Stimulated activated CD8-positive, alpha-beta memory T cell treated with anti-CD3 and anti-CD28 coated beads, Interleukin-2, amount 100 ng/mL, for 48 hours (primary cell): ENCODE data around the gene PRR15L.
"Not testable (repeated sequence)": the region's sequence is repeated elsewhere in the genome, so short reads cannot be mapped to it uniquely, and the experiment has no call there.

ENCODE experiments used
- DNase-seq, 2 donors: peaks; one replicate each; pipeline ENCODE4 v3.0.0-alpha.2; 2020; ENCODE audit warnings: low read depth in 2 of 2

Gene PRR15L

GRCh38 chr17:47957591-47958490, at the start of gene PRR15L:
PRR15L (minus strand) TSS chr17:47957883; CDS start chr17:47953234, 4,649 bp downstream.
- DNase-seq = no peak

GRCh38 chr17:48006936-48007709, 49.4 kb upstream of the PRR15L start:
- no peak for DNase-seq

GRCh38 chr17:48004983-48005382, 47.3 kb upstream of the PRR15L start:
- no peak for DNase-seq

- no peak for DNase-seq
Observed at GRCh38 chr17:48003417-48004151, 45.9 kb upstream of the PRR15L start.

- no peak for DNase-seq
Observed at GRCh38 chr17:48002916-48003416, 45.3 kb upstream of the PRR15L start.

GRCh38 chr17:48002266-48002915, 44.7 kb upstream of the PRR15L start:
- DNase-seq = no peak

- not testable (repeated sequence) for DNase-seq
Observed at GRCh38 chr17:48001657-48002056, 44.0 kb upstream of the PRR15L start.

- DNase-seq = no peak
Observed at GRCh38 chr17:48001197-48001596, 43.5 kb upstream of the PRR15L start.

GRCh38 chr17:47999582-47999981, 41.9 kb upstream of the PRR15L start:
- DNase-seq = no peak

- DNase-seq = no peak
Observed at GRCh38 chr17:47998044-47998443, 40.4 kb upstream of the PRR15L start.

- no peak for DNase-seq
Observed at GRCh38 chr17:47997586-47997985, 39.9 kb upstream of the PRR15L start.

- no peak for DNase-seq
Observed at GRCh38 chr17:47996201-47996600, 38.5 kb upstream of the PRR15L start.

- DNase-seq = no peak
Observed at GRCh38 chr17:47995241-47995935, 37.7 kb upstream of the PRR15L start.

GRCh38 chr17:47994724-47995123, 37.0 kb upstream of the PRR15L start:
- no peak for DNase-seq

- no peak for DNase-seq
Observed at GRCh38 chr17:47993964-47994363, 36.3 kb upstream of the PRR15L start.

- no peak for DNase-seq
Observed at GRCh38 chr17:47993031-47993564, 35.4 kb upstream of the PRR15L start.

GRCh38 chr17:47992216-47992615, 34.5 kb upstream of the PRR15L start:
- no peak for DNase-seq

- DNase-seq = no peak
Observed at GRCh38 chr17:47990962-47991731, 33.5 kb upstream of the PRR15L start.

GRCh38 chr17:47989700-47990099, 32.0 kb upstream of the PRR15L start:
- DNase-seq = no peak

GRCh38 chr17:47989159-47989558, 31.5 kb upstream of the PRR15L start:
- no peak for DNase-seq
